Measurements from ENCODE around the gene POLG.

DNA sequence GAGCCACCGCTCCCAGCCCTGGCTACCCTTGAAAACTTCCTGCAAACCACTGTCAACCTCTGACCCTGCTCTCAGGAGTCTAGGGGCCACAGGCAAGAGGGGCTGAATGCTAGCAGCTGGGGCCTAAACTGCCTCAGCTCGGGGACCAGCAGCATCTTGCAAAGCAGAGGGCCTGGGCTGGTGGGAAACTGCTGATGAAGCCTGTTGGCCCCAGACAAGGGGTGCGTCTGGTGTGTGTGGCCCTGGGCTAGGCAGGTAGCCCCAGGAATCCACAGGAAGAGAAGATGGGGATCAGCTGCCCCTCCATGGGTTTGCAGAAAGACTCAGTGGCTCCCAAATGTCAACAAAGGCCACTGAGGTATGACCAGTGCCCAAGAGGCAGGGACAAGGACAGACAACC is 8.2 kb upstream of the POLG start:
- TF ChIP-seq POLR2A (IDR thresholded peaks at IDR 0.05), result no peak
- TF ChIP-seq, protein P1, sequence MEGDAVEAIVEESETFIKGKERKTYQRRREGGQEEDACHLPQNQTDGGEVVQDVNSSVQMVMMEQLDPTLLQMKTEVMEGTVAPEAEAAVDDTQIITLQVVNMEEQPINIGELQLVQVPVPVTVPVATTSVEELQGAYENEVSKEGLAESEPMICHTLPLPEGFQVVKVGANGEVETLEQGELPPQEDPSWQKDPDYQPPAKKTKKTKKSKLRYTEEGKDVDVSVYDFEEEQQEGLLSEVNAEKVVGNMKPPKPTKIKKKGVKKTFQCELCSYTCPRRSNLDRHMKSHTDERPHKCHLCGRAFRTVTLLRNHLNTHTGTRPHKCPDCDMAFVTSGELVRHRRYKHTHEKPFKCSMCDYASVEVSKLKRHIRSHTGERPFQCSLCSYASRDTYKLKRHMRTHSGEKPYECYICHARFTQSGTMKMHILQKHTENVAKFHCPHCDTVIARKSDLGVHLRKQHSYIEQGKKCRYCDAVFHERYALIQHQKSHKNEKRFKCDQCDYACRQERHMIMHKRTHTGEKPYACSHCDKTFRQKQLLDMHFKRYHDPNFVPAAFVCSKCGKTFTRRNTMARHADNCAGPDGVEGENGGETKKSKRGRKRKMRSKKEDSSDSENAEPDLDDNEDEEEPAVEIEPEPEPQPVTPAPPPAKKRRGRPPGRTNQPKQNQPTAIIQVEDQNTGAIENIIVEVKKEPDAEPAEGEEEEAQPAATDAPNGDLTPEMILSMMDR (IDR thresholded peaks at IDR 0.05), result no peak
- no peak for TF ChIP-seq POLR2AphosphoS5 (IDR thresholded peaks at IDR 0.05)

Data from stomach (tissue), 4 donors.